ENCODE measurements around the gene PSMA6. TPM values are rescaled to one million over a fixed set of nuclear protein-coding genes. Genes with fewer than 3 reads are reported as not detected.

Gene PSMA6
- total RNA-seq, 1 experiment from 2014 or later: 307 TPM

DNA sequence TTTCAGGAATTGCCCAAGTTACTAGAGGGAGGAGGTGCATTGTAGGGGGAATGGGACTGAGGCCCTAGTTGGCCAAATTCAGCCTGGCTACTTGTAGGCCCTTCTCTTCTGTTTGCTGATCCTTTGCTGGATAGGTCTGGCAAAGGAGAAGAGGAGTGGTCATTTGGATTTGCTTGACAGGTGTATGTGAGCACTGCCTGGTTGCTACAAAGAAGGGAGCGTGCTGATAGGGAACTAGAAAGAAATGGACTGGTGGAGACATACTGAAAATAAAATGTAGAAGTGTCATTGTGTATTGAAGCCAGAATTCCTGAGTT is 3.6 kb downstream of the PSMA6 start:
- ATAC-seq: no peak
- Histone ChIP-seq H3K9me3 (ENCODE audit: low read length) (no peaks in the 10 kb centered on the region), H3K4me3 (ENCODE audit: low read length) (no peak overlapping the region), H3K9ac (ENCODE audit: low read length) (no peak overlapping the region), H3K4me1 (ENCODE audit: insufficient read depth, low read length) (peaks cover 9% of the 10 kb centered on the region; the same call in 1 of the 2 replicates), H2AFZ (ENCODE audit: low read length) (no peak overlapping the region), H3F3A (ENCODE audit: low read length, unreplicated experiment) (no peaks in the 10 kb centered on the region), H3K79me2 (ENCODE audit: low read length) (peaks cover 86% of the 10 kb centered on the region), H3K36me3 (ENCODE audit: low read depth, low read length) (peaks cover 6% of the 10 kb centered on the region), H3K27ac (ENCODE audit: low read length) (no peak overlapping the region), H3K9me2 (replicated peaks; ENCODE audit: low read length) (no peaks in the 10 kb centered on the region), H4K20me1 (ENCODE audit: low read length) (peaks cover 46% of the 10 kb centered on the region), H3K27me3 (ENCODE audit: low read length) (no peaks in the 10 kb centered on the region), H3K4me2 (ENCODE audit: low read length) (peak overlapping the region; percentile 45; the same call in 1 of the 2 replicates)
- POLR2A ChIA-PET (ENCODE audit: unreplicated experiment): interaction anchor here (0.6 kb wide), 1 partner anchor 44 kb away, joined by 4 read pairs; no protein-coding TSS in a partner anchor
- CTCF ChIA-PET: no interaction called here
- DNase-seq: no peak
- intact Hi-C loops (cut with micrococcal nuclease): no loop called here
- no peak for TF ChIP-seq EZH2 (IDR thresholded peaks at IDR 0.05; ENCODE audit: low read length, unreplicated experiment)
- TF ChIP-seq EZH2phosphoT487 (IDR thresholded peaks at IDR 0.05; ENCODE audit: borderline replicate concordance, low read length): no peak
- no peak for TF ChIP-seq CTCF (conservative IDR thresholded peaks at IDR 0.05; ENCODE audit: low read depth, low read length)
- BruUV-seq (replicated peaks): no TSS peak

DNA sequence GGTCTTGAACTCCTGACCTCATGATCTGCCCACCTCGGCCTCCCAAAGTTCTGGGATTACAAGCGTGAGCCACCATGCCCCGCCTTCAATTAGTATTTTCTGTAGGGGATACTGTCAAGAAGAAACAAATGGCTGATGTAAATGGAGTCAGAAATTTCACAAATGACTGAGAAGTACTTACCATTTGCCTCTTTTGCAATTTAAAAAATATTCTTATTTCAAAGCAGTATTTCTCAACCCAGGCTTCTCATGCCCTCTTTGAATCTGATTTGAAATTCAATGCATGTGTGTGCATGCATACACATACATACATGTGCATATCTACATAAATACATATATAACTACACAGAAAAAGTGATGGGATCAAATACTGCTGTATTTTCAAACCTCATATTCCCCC is 4.4 kb downstream of the PSMA6 start:
- intact Hi-C loops (cut with micrococcal nuclease): no loop called here
- no peak for TF ChIP-seq EZH2 (IDR thresholded peaks at IDR 0.05; ENCODE audit: low read length, unreplicated experiment)
- no peak for TF ChIP-seq EZH2phosphoT487 (IDR thresholded peaks at IDR 0.05; ENCODE audit: borderline replicate concordance, low read length)
- no peak for TF ChIP-seq CTCF (conservative IDR thresholded peaks at IDR 0.05; ENCODE audit: low read depth, low read length)
- ATAC-seq (no peak), DNase-seq (no peak)
- Histone ChIP-seq H3K79me2 (ENCODE audit: low read length) (peaks cover 94% of the 10 kb centered on the region), H4K20me1 (ENCODE audit: low read length) (peaks cover 48% of the 10 kb centered on the region), H3K4me3 (ENCODE audit: low read length) (no peak overlapping the region), H3K27ac (ENCODE audit: low read length) (no peak overlapping the region), H2AFZ (ENCODE audit: low read length) (no peak overlapping the region), H3K9ac (ENCODE audit: low read length) (no peak overlapping the region), H3K4me1 (ENCODE audit: insufficient read depth, low read length) (peaks cover 9% of the 10 kb centered on the region; the same call in 1 of the 2 replicates), H3K4me2 (ENCODE audit: low read length) (no peak overlapping the region), H3K9me3 (ENCODE audit: low read length) (no peaks in the 10 kb centered on the region), H3K27me3 (ENCODE audit: low read length) (no peaks in the 10 kb centered on the region), H3K36me3 (ENCODE audit: low read depth, low read length) (peaks cover 6% of the 10 kb centered on the region), H3F3A (ENCODE audit: low read length, unreplicated experiment) (no peaks in the 10 kb centered on the region), H3K9me2 (replicated peaks; ENCODE audit: low read length) (no peaks in the 10 kb centered on the region)
- ChIA-PET CTCF (no interaction called here), POLR2A (ENCODE audit: unreplicated experiment) (no interaction called here)
- no TSS peak for BruUV-seq (replicated peaks)

DNA sequence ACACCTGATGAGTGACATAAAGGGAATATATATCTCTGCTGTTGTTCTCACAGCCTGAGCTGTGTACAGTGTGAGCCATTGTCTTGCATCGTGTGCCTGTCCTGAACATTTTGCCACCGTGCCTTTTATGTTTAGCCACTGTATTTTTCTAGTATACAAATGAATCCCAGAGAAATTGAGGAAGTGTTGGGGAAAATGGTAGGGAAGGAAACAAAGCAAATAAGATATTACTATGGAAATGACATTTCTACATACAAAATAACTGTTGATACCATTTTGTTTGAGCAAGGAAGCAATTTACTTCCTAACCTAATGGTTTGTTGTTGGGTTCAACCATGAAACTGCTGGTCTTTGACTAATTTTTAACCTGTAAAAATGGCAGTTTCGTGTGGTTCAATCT is 5.5 kb downstream of the PSMA6 start:
- Histone ChIP-seq H3K27me3 (ENCODE audit: low read length) (no peaks in the 10 kb centered on the region), H3K36me3 (ENCODE audit: low read depth, low read length) (peaks cover 6% of the 10 kb centered on the region), H3K4me1 (ENCODE audit: insufficient read depth, low read length) (peaks cover 9% of the 10 kb centered on the region; the same call in 1 of the 2 replicates), H3K9me2 (replicated peaks; ENCODE audit: low read length) (no peaks in the 10 kb centered on the region), H3K4me2 (ENCODE audit: low read length) (no peak overlapping the region), H3K9ac (ENCODE audit: low read length) (no peak overlapping the region), H3F3A (ENCODE audit: low read length, unreplicated experiment) (no peaks in the 10 kb centered on the region), H3K79me2 (ENCODE audit: low read length) (peaks cover 100% of the 10 kb centered on the region), H2AFZ (ENCODE audit: low read length) (no peak overlapping the region), H3K27ac (ENCODE audit: low read length) (no peak overlapping the region), H3K9me3 (ENCODE audit: low read length) (no peaks in the 10 kb centered on the region), H4K20me1 (ENCODE audit: low read length) (peaks cover 59% of the 10 kb centered on the region), H3K4me3 (ENCODE audit: low read length) (no peak overlapping the region)
- no TSS peak for BruUV-seq (replicated peaks)
- ATAC-seq (no peak), DNase-seq (no peak)
- ChIA-PET CTCF (no interaction called here), POLR2A (ENCODE audit: unreplicated experiment) (no interaction called here)
- intact Hi-C loops (cut with micrococcal nuclease): no loop called here
- TF ChIP-seq EZH2phosphoT487 (IDR thresholded peaks at IDR 0.05; ENCODE audit: borderline replicate concordance, low read length): no peak
- TF ChIP-seq EZH2 (IDR thresholded peaks at IDR 0.05; ENCODE audit: low read length, unreplicated experiment): no peak
- no peak for TF ChIP-seq CTCF (conservative IDR thresholded peaks at IDR 0.05; ENCODE audit: low read depth, low read length)

Measured in PC-3 (cell line).